ENCODE results near the gene XXYLT1. TPM values are rescaled to one million over a fixed set of nuclear protein-coding genes. Genes with fewer than 3 reads are reported as not detected.

XXYLT1 gene
- total RNA-seq, 2 experiments from 2014 or later = 3.1 to 3.7 TPM

DNA sequence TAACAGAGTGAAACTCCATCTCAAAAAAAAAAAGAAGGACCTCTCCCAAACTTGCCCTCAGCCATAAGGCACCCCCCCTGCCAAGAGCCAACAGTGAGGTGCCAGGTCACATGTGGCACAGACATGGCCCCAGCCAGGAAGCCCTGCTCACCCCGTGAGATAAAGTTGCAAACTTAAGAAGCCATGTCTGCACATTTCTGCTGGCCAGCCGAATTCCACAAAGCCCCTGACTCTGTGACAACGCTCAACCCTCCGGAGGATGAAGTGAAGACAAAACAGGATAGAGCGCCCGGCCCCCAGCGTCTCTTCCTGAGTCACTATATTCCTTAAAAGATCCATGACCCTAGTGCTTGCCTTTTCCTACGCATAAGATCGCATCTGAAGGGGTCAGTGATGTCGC, 188.1 kb downstream of the XXYLT1 start:
- Histone ChIP-seq H3K4me1 (ENCODE audit: insufficient read depth, low read length) (no peaks in the 10 kb centered on the region), H3K9me3 (ENCODE audit: control insufficient read depth in 1 of 2, insufficient read depth in 1 of 2, low read length in 2 of 2) (no peaks in the 10 kb centered on the region), H3K27ac (ENCODE audit: low read depth in 1 of 2, low read length in 2 of 2) (no peak overlapping the region), H3K4me3 (ENCODE audit: low read length) (no peak overlapping the region), H3K36me3 (ENCODE audit: insufficient read depth, low read length) (no peaks in the 10 kb centered on the region), H3K27me3 (ENCODE audit: control insufficient read depth in 1 of 2, insufficient read depth in 2 of 2, low read length in 2 of 2) (no peaks in the 10 kb centered on the region)
- intact Hi-C loops (cut with DNase I, micrococcal nuclease) = no loop called here
- Mint-ChIP-seq H3K27me3 (no peaks in the 10 kb centered on the region), H3K36me3 (ENCODE audit: low read depth) (no peaks in the 10 kb centered on the region), H3K4me1 (ENCODE audit: low read depth) (peaks cover 10% of the 10 kb centered on the region), H3K9me3 (no peaks in the 10 kb centered on the region), H3K27ac (no peak overlapping the region), H3K4me3 (no peak overlapping the region)
- ATAC-seq (ENCODE audit: poor library complexity) (no peak), DNase-seq (no peak)
- ChIA-PET POLR2A (no interaction called here), CTCF (no interaction called here)
- TF ChIP-seq, protein P1, sequence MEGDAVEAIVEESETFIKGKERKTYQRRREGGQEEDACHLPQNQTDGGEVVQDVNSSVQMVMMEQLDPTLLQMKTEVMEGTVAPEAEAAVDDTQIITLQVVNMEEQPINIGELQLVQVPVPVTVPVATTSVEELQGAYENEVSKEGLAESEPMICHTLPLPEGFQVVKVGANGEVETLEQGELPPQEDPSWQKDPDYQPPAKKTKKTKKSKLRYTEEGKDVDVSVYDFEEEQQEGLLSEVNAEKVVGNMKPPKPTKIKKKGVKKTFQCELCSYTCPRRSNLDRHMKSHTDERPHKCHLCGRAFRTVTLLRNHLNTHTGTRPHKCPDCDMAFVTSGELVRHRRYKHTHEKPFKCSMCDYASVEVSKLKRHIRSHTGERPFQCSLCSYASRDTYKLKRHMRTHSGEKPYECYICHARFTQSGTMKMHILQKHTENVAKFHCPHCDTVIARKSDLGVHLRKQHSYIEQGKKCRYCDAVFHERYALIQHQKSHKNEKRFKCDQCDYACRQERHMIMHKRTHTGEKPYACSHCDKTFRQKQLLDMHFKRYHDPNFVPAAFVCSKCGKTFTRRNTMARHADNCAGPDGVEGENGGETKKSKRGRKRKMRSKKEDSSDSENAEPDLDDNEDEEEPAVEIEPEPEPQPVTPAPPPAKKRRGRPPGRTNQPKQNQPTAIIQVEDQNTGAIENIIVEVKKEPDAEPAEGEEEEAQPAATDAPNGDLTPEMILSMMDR (IDR thresholded peaks at IDR 0.05) = no peak

DNA sequence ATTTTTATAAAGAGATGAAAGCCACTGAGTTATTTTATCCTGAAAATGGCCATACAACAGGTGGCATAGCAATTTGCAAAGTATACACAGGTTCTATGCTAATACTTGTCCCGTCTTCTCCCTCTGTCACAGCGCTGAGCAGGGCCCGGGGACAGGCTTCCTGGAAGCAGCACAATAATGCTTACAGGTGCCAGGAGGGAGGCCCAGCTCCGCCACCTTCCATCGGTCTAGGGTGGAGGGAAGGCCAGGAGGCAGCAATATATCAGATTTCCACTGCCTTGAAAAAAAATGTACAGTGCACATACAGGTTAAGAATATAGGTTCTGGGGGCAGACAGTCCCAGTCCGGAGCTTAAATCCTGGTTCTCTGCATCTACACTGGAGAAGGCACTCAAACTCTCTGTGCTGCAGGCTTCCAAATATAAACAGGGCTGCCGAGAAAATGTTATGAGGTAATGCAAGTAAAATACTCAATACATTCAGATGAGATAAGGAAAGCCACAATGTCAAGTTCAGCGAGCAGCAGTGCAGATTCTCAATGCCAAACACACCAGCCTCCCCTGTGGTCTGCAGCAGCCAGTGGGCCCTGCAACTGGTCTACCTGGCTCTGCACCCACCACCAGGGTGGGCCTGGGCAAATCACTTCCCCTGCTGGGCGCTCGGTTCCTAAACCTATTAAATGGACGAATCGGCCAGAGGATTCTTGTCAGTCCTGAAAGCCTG, 189.6 kb downstream of the XXYLT1 start:
- Histone ChIP-seq H3K4me1 (ENCODE audit: insufficient read depth, low read length) (no peaks in the 10 kb centered on the region), H3K27ac (ENCODE audit: low read depth in 1 of 2, low read length in 2 of 2) (no peak overlapping the region), H3K27me3 (ENCODE audit: control insufficient read depth in 1 of 2, insufficient read depth in 2 of 2, low read length in 2 of 2) (no peaks in the 10 kb centered on the region), H3K36me3 (ENCODE audit: insufficient read depth, low read length) (no peaks in the 10 kb centered on the region), H3K9me3 (ENCODE audit: control insufficient read depth in 1 of 2, insufficient read depth in 1 of 2, low read length in 2 of 2) (no peaks in the 10 kb centered on the region), H3K4me3 (ENCODE audit: low read length) (no peak overlapping the region)
- ATAC-seq (ENCODE audit: poor library complexity) (no peak), DNase-seq (no peak)
- CTCF ChIA-PET = no interaction called here
- intact Hi-C loops (cut with DNase I, micrococcal nuclease) = no loop called here
- POLR2A ChIA-PET = no interaction called here
- Mint-ChIP-seq H3K4me1 (ENCODE audit: low read depth) (peaks cover 2% of the 10 kb centered on the region), H3K27me3 (no peaks in the 10 kb centered on the region), H3K36me3 (ENCODE audit: low read depth) (no peaks in the 10 kb centered on the region), H3K27ac (no peak overlapping the region), H3K4me3 (no peak overlapping the region), H3K9me3 (no peaks in the 10 kb centered on the region)
- TF ChIP-seq, protein P1 (IDR thresholded peaks at IDR 0.05) = no peak

DNA sequence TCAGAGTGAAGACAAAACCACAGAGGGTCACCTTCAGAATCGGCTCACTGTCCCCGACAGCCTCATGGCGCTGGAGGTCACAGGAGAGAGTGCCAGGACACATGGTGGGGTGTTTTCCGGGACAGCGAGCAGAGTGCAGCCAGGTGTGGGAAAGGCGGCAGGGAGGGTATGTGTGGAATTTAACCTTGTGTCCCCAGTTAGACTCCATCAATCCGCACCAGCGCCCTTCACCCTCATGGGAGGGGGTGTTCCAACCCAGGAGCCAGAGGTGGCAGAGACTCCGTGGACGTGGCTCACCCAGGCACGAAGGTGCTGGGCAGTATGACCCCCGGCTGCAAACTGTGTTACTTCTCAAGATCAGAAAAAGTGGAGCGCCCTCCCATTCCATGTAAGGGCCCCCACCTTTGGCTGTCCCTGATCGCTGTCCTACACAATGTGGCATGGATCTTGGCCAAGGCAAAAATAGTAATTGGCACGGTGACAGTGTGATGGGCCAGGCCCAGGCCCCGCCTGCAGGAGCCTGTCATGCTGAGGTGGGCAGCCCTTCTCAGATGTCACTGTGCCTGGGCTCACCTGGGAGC, 190.3 kb downstream of the XXYLT1 start:
- Histone ChIP-seq H3K4me1 (ENCODE audit: insufficient read depth, low read length) (no peaks in the 10 kb centered on the region), H3K36me3 (ENCODE audit: insufficient read depth, low read length) (no peaks in the 10 kb centered on the region), H3K27me3 (ENCODE audit: control insufficient read depth in 1 of 2, insufficient read depth in 2 of 2, low read length in 2 of 2) (no peaks in the 10 kb centered on the region), H3K9me3 (ENCODE audit: control insufficient read depth in 1 of 2, insufficient read depth in 1 of 2, low read length in 2 of 2) (no peaks in the 10 kb centered on the region), H3K4me3 (ENCODE audit: low read length) (no peak overlapping the region), H3K27ac (ENCODE audit: low read depth in 1 of 2, low read length in 2 of 2) (no peak overlapping the region)
- ATAC-seq (ENCODE audit: poor library complexity) (no peak), DNase-seq (no peak)
- H3K36me3 Mint-ChIP-seq (ENCODE audit: low read depth) = no peaks in the 10 kb centered on the region
- intact Hi-C loops (cut with DNase I, micrococcal nuclease) = no loop called here
- TF ChIP-seq, protein P1 (IDR thresholded peaks at IDR 0.05) = no peak
- H3K27me3 Mint-ChIP-seq = no peaks in the 10 kb centered on the region
- H3K4me1 Mint-ChIP-seq (ENCODE audit: low read depth) = no peaks in the 10 kb centered on the region
- no peak overlapping the region for H3K4me3 Mint-ChIP-seq
- ChIA-PET CTCF (no interaction called here), POLR2A (no interaction called here)
- no peak overlapping the region for H3K27ac Mint-ChIP-seq
- no peaks in the 10 kb centered on the region for H3K9me3 Mint-ChIP-seq
